ENCODE data around the gene COL1A1.

Gene COL1A1

GRCh38 chr17:50152736-50153135 is 48.7 kb downstream of the COL1A1 start:
- DNase-seq, result no peak

DNA sequence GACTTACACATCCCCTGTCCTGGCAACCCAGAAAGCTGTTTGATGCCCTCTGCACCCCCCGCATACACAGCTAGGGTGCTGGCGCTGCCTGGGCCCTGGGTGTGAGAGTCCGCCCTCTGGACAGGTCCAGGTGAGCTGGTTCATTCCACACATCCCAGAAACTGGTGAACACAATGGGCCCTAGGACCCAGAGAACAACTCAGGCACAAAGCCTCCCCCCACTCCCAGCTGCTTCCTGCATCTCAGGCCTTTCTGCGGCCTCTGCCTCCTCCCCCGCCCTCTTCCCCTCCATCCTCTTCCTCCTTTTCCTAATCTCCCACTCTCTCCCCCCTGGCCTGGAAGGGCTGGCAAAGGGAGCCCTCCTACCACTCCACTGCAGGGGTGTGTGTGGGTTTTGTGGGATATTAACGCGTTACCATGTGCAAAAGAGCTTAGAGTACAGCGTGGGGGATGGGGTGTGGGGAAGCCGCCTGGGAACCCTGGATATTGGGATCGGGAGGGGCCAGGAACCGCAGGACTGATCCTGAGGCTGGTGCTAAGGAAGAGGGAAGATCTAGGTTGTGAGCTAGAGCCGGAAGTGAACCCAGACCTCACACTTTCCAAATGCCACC is 49.4 kb downstream of the COL1A1 start:
- DNase-seq, result peak; percentile 57

GRCh38 chr17:50151041-50151936 is 50.1 kb downstream of the COL1A1 start:
- peak; percentile 82 for DNase-seq

GRCh38 chr17:50150354-50151040 is 50.9 kb downstream of the COL1A1 start, which contains the start of gene PPP1R9B:
Gene PPP1R9B, minus strand, starts transcription at chr17:50150677. Its CDS starts 164 bp downstream, at chr17:50150513.
- DNase-seq, result no peak

GRCh38 chr17:50149417-50150353 is 51.7 kb downstream of the COL1A1 start:
- peak; percentile 63 for DNase-seq

- no peak for DNase-seq
Measured at GRCh38 chr17:50149091-50149416, 52.4 kb downstream of the COL1A1 start.

- DNase-seq, result peak; percentile 51
Measured at GRCh38 chr17:50148226-50149090, 53.0 kb downstream of the COL1A1 start.

DNA sequence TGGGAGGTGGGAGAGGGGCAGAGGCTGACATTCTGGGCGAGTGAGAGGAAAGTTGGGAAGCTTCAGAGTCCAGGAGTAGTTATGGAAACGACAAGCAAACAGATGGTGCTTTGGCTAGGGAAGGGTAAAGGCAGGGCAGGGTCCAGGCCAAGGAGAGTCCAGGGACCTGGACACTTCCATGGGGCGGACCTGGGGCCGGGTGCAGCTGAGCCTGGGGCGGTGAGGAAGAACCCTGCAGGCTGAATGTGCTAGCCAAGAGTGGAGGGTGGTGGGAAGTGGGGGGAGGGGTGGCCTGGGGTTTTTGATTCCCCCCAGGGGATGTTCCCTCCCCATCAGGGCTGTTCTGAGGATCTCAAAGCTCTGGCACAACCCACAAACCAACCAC is 53.6 kb downstream of the COL1A1 start:
- no peak for DNase-seq

GRCh38 chr17:50146927-50147665 is 54.3 kb downstream of the COL1A1 start:
- no peak for DNase-seq

DNA sequence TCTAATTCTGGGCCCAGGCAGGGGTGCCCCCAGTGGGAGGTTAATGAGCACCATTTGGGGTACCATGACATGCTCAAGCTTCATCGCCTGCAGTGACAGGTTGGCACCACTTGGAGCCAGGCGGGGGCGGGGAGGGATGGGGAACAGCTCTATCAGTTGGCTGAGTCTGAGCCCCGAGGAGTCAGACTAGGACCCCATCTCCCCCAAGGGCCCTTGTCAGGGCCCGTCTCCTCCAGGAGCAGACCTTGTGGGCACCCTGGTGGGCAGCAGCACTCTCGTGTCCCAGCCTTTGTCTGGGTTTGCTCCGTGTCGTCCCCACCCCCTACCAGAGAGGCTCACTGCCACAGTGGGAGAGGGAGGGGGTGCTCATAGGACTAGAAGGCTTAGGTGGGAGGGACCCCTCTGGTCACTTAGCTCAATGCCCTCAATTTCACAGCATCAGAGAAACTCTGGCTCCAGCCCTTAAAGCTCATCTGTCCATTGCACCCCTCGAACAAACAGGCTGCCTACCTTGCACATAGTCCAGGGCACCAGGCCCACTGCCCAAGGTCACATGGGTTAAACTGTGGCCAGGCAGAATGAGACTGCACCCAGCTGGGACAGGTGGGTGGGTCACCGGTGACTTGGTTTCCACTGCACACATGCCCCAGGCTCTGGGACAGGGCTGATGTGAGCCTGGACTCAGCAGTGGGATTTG is 55.1 kb downstream of the COL1A1 start:
- no peak for DNase-seq

DNA sequence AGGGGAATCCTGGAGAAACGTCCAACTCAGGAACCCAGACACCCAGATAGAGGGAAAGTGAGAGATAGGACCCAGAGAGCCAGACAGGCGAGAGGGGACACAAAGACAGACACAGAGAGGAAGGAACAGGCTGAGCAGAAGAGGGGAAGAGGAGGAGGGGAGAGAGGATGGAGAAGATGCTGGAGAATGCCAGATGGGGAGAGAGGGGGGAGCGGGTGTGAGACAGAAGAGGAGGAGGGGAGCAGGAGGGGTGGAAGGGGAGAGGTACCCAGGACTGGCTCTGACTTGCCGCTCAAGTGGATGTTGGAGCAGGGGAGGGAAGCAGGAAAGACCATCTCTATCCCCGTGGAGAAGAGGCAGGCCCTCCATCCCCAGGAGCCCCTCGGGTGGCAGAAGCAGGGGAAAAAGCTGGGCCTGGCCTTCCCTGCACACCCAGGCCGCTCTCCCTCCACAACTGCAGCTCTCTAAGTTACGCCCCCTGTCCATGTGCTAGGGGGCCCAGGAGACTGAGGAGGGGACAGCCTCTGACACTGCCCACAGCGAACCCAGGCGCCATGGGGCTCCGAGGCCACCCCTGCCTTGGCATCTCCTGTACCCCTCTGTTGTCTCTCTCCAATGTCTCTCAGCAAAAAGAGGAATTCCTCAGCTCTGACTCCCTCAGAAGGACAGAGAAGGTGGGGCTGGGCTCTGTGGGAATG is 55.8 kb downstream of the COL1A1 start:
- DNase-seq, result no peak

- no peak for DNase-seq
Measured at GRCh38 chr17:50144845-50145531, 56.4 kb downstream of the COL1A1 start.

DNA sequence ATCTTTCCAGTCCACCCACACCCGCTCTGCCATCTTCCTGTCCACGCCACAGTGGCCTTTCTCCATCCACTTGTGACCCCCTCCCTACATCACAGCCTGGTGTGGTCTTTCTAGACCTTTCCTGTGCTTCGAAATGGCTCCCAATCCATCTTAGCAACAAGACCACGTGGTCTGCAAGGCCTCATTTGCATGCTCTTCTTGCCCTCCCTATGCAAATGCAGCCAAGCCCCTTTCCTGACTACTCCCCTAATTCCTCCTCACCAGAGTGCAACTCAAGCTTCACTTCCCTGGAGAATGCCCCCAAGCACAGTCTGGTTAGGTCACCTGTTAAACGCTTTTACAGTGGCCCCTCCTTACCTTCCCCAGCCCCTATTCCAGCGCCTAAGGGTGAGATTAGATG is 57.1 kb downstream of the COL1A1 start:
- no peak for DNase-seq

DNA sequence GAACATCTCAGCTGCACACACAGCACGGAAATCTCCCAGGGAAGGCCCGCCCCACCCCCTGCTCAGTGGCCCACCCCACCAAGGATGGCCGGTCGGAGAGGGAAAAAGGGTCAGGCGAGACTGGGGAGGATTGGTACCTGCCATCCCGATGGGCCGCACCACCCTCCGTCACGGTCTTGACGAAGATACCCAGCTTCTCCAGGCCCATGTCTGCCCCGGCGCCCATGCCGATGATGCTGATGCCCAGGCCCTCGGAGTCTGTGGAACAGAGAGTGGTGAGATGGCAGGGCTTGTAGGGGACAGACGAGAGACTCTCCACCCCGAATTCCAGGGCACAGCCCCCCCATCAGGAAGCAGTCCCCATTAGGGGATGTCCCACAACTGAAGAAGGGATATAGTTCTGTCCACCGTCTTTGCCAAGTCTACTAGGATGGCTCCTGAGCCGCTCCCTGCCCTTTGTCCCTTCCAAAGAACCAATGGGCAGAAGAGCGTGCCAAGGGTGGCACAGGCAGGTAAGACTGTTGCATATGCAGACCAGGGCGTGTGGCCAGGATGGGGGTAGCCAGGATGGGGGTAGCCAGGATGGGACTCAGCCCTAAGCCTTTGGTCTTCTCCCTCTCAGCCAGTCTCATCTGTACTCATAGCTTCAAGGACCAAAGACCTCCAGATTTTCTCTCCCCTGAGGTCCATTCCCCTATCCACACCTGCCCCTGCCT is 57.8 kb downstream of the COL1A1 start:
- no peak for DNase-seq

GRCh38 chr17:50141745-50142110 is 59.7 kb downstream of the COL1A1 start:
- DNase-seq, result no peak

- no peak for DNase-seq
Measured at GRCh38 chr17:50141026-50141744, 60.2 kb downstream of the COL1A1 start.
